Mesenchymal stem cell (in vitro differentiated cells and primary cell): Measurements from ENCODE around the gene DOK7.
"Not testable (repeated sequence)": the region's sequence is repeated elsewhere in the genome, so short reads cannot be mapped to it uniquely, and the experiment has no call there.

Experiments
- DNase-seq: peaks from one replicate; pipeline ENCODE4 v3.0.0-alpha.2; 2013
- H2AFZ ChIP-seq: one replicate; pipeline ENCODE4 v1.6.1; 2013; ENCODE audit warnings: low read depth, mild to moderate bottlenecking, control low read depth, inconsistent platforms, low read length, moderate library complexity
- H2AK5ac ChIP-seq: 2 replicates; pipeline ENCODE4 v1.6.1; 2013; ENCODE audit warnings: low read length, moderate library complexity, mild to moderate bottlenecking, inconsistent platforms; ENCODE audit not compliant: severe bottlenecking
- H2BK120ac ChIP-seq: one replicate; pipeline ENCODE4 v1.6.1; 2013; ENCODE audit warnings: low read depth, mild to moderate bottlenecking, inconsistent platforms, low read length, moderate library complexity
- H2BK12ac ChIP-seq, 2 experiments: one replicate each; pipeline ENCODE4 v1.6.1; 2013; ENCODE audit warnings: inconsistent platforms in 2 of 2, low read length in 2 of 2, mild to moderate bottlenecking in 2 of 2, moderate library complexity in 2 of 2, control low read depth in 1 of 2
- H2BK15ac ChIP-seq: one replicate; pipeline ENCODE4 v1.6.1; 2013; ENCODE audit warnings: mild to moderate bottlenecking, low read depth, inconsistent platforms; ENCODE audit not compliant: poor library complexity, severe bottlenecking
- H2BK5ac ChIP-seq: 2 replicates; pipeline ENCODE4 v1.6.1; 2013; ENCODE audit warnings: low read depth, mild to moderate bottlenecking, low read length, control low read depth, inconsistent platforms; ENCODE audit not compliant: poor library complexity, severe bottlenecking
- H3K14ac ChIP-seq, 2 experiments: one replicate each; pipeline ENCODE4 v1.6.1; 2013; ENCODE audit warnings: inconsistent platforms in 2 of 2, low read length in 2 of 2, control low read depth in 1 of 2, mild to moderate bottlenecking in 1 of 2, moderate library complexity in 1 of 2
- H3K18ac ChIP-seq, 2 experiments: one replicate each; pipeline ENCODE4 v1.6.1; 2013; ENCODE audit warnings: inconsistent platforms in 2 of 2, low read length in 2 of 2, control low read depth in 1 of 2, low read depth in 1 of 2, mild to moderate bottlenecking in 1 of 2
- H3K23ac ChIP-seq, 2 experiments: one replicate each; pipeline ENCODE4 v1.6.1; 2013; ENCODE audit warnings: inconsistent platforms in 2 of 2, low read length in 2 of 2, mild to moderate bottlenecking in 2 of 2, moderate library complexity in 2 of 2, control low read depth in 1 of 2
- H3K27ac ChIP-seq: 2 replicates; pipeline ENCODE4 v1.5.1; 2013; ENCODE audit warnings: mild to moderate bottlenecking, moderate library complexity, low read length, control low read depth, inconsistent platforms; ENCODE audit not compliant: poor library complexity, severe bottlenecking
- H3K27me3 ChIP-seq, 2 experiments: 2 replicates each; pipeline versions ENCODE4 v1.6.1 to v1.7.0; 2013; ENCODE audit warnings: low read length in 2 of 2, mild to moderate bottlenecking in 2 of 2, moderate library complexity in 2 of 2, control low read depth in 1 of 2, inconsistent platforms in 1 of 2; ENCODE audit not compliant: control insufficient read depth in 1 of 2, insufficient read depth in 1 of 2
- H3K36me3 ChIP-seq, 2 experiments: 2 replicates each; pipeline versions ENCODE4 v1.6.1 to v1.7.0; 2013; ENCODE audit warnings: low read length in 2 of 2, control low read depth in 1 of 2, inconsistent platforms in 1 of 2, low read depth in 1 of 2, mild to moderate bottlenecking in 1 of 2; ENCODE audit not compliant: insufficient read depth in 2 of 2, control insufficient read depth in 1 of 2
- H3K4ac ChIP-seq, 2 experiments: one replicate each; pipeline ENCODE4 v1.6.1; 2013; ENCODE audit warnings: inconsistent platforms in 2 of 2, low read length in 2 of 2, mild to moderate bottlenecking in 2 of 2, moderate library complexity in 2 of 2, control low read depth in 1 of 2, low read depth in 1 of 2
- H3K4me1 ChIP-seq: 2 replicates; pipeline ENCODE4 v1.6.1; 2013; ENCODE audit warnings: low read depth, low read length, control low read depth; ENCODE audit not compliant: control insufficient read depth, insufficient read depth
- H3K4me2 ChIP-seq: 2 replicates; pipeline ENCODE4 v1.6.1; 2013; ENCODE audit warnings: low read length, mild to moderate bottlenecking, inconsistent platforms; ENCODE audit not compliant: poor library complexity, severe bottlenecking
- H3K4me3 ChIP-seq, 2 experiments: 2 replicates each; pipeline versions ENCODE4 v1.5.1 to v1.7.0; 2013; ENCODE audit warnings: low read length in 2 of 2, mild to moderate bottlenecking in 2 of 2, control low read depth in 1 of 2, low read depth in 1 of 2; ENCODE audit not compliant: insufficient read depth in 1 of 2
- H3K79me1 ChIP-seq: replicated peaks from 2 replicates; pipeline ENCODE4 v1.6.1; 2013; ENCODE audit warnings: mild to moderate bottlenecking, control low read depth, low read length, inconsistent platforms; ENCODE audit not compliant: poor library complexity, severe bottlenecking
- H3K9ac ChIP-seq: 2 replicates; pipeline ENCODE4 v1.7.0; 2013; ENCODE audit warnings: mild to moderate bottlenecking, low read length, moderate library complexity
- H3K9me3 ChIP-seq: 2 replicates; pipeline ENCODE4 v1.7.0; 2013; ENCODE audit warnings: mild to moderate bottlenecking, low read length; ENCODE audit not compliant: control insufficient read depth
- H4K8ac ChIP-seq: one replicate; pipeline ENCODE4 v1.6.1; 2013; ENCODE audit warnings: inconsistent platforms, mild to moderate bottlenecking, low read length, moderate library complexity
- H4K91ac ChIP-seq: one replicate; pipeline ENCODE4 v1.6.1; 2013; ENCODE audit warnings: mild to moderate bottlenecking, low read length, inconsistent platforms
- WGBS: methylation state at CpG from one replicate; pipeline ENCODE4 v1.1.7; 2013; ENCODE audit warnings: mixed read lengths; 5-methylcytosine and 5-hydroxymethylcytosine counted together

DOK7 gene

GRCh38 chr4:3458371-3458770 is 4.7 kb upstream of the DOK7 start:
- 83% methylated on average over 6 of the region's 6 CpGs for WGBS
- Histone ChIP-seq H3K14ac (no peak overlapping the region), H3K27me3 (peaks cover 29 to 35% of the 10 kb centered on the region in 2 experiments)

GRCh38 chr4:3459156-3459555 is 4.0 kb upstream of the DOK7 start:
- H3K9ac ChIP-seq, H3K4me3 ChIP-seq, H2AK5ac ChIP-seq, H4K8ac ChIP-seq, H3K27ac ChIP-seq, H3K23ac ChIP-seq, H3K4ac ChIP-seq, H3K14ac ChIP-seq, H2BK12ac ChIP-seq, H3K4me2 ChIP-seq, H3K79me1 ChIP-seq, H3K36me3 ChIP-seq, H4K91ac ChIP-seq, H3K18ac ChIP-seq, H2AFZ ChIP-seq, H2BK15ac ChIP-seq, H2BK5ac ChIP-seq, H2BK120ac ChIP-seq, DNase-seq: not testable (repeated sequence)
- Histone ChIP-seq H3K9me3 (peaks cover 18% of the 10 kb centered on the region), H3K27me3 (peaks cover 36 to 42% of the 10 kb centered on the region in 2 experiments), H3K4me1 (peaks cover 14% of the 10 kb centered on the region)
- 77% methylated on average over 5 of the region's 5 CpGs for WGBS

More at GRCh38 chr4:3458371-3458770, 4.7 kb upstream of the DOK7 start:
- H2BK120ac ChIP-seq, result no peak overlapping the region
- H2BK12ac ChIP-seq, result no peak overlapping the region
- H3K4ac ChIP-seq, result no peak overlapping the region
- H4K91ac ChIP-seq, result no peak overlapping the region
- H2AK5ac ChIP-seq, result no peak overlapping the region
- no peak overlapping the region for H2BK15ac ChIP-seq
- no peak overlapping the region for H3K4me3 ChIP-seq
- no peak overlapping the region for H3K18ac ChIP-seq
- no peaks in the 10 kb centered on the region for H3K79me1 ChIP-seq
- H3K9ac ChIP-seq, result no peak overlapping the region
- no peak overlapping the region for H2AFZ ChIP-seq
- no peak overlapping the region for H3K27ac ChIP-seq
- H2BK5ac ChIP-seq, result no peak overlapping the region
- H3K36me3 ChIP-seq, result no peaks in the 10 kb centered on the region
- no peak overlapping the region for H4K8ac ChIP-seq
- H3K9me3 ChIP-seq, result peaks cover 24% of the 10 kb centered on the region
- peaks cover 12% of the 10 kb centered on the region for H3K4me1 ChIP-seq
- DNase-seq, result no peak
- no peak overlapping the region for H3K23ac ChIP-seq
- no peak overlapping the region for H3K4me2 ChIP-seq

GRCh38 chr4:3460926-3461325 is 2.2 kb upstream of the DOK7 start:
- DNase-seq, result no peak
- Histone ChIP-seq H3K18ac (no peak overlapping the region), H3K23ac (no peak overlapping the region), H3K27ac (no peak overlapping the region), H3K36me3 (no peaks in the 10 kb centered on the region), H2BK12ac (no peak overlapping the region), H3K9ac (no peak overlapping the region), H2BK5ac (no peak overlapping the region), H3K27me3 (peaks cover 46 to 59% of the 10 kb centered on the region in 2 experiments), H3K4ac (no peak overlapping the region), H2AFZ (no peak overlapping the region), H4K91ac (no peak overlapping the region), H3K79me1 (no peaks in the 10 kb centered on the region), H4K8ac (no peak overlapping the region), H2AK5ac (no peak overlapping the region), H3K4me3 (no peak overlapping the region), H3K4me1 (peaks cover 15% of the 10 kb centered on the region), H2BK120ac (no peak overlapping the region), H2BK15ac (no peak overlapping the region), H3K9me3 (peaks cover 10% of the 10 kb centered on the region), H3K14ac (no peak overlapping the region), H3K4me2 (no peak overlapping the region)
- 83% methylated on average over 5 of the region's 5 CpGs for WGBS

- Histone ChIP-seq H3K9me3 (peaks cover 7% of the 10 kb centered on the region), H3K9ac (no peak overlapping the region), H3K14ac (no peak overlapping the region), H2BK12ac (no peak overlapping the region), H4K8ac (no peak overlapping the region), H3K4me1 (peaks cover 15% of the 10 kb centered on the region), H2AK5ac (no peak overlapping the region), H3K79me1 (no peaks in the 10 kb centered on the region), H3K23ac (peak overlapping the region; percentile 20 to 43), H3K27me3 (peaks cover 46 to 66% of the 10 kb centered on the region in 2 experiments), H2AFZ (no peak overlapping the region), H3K4ac (no peak overlapping the region), H2BK15ac (no peak overlapping the region), H3K4me3 (no peak overlapping the region), H3K36me3 (no peaks in the 10 kb centered on the region), H3K18ac (no peak overlapping the region), H2BK120ac (no peak overlapping the region), H2BK5ac (no peak overlapping the region), H4K91ac (no peak overlapping the region), H3K27ac (no peak overlapping the region), H3K4me2 (no peak overlapping the region)
- 83% methylated on average over 22 of the region's 25 CpGs for WGBS
- no peak for DNase-seq
Measured at GRCh38 chr4:3461515-3462291, 1.4 kb upstream of the DOK7 start.
